ENCODE data around the gene ISCU. TPM values are rescaled to one million over a fixed set of nuclear protein-coding genes. Genes with fewer than 3 reads are reported as not detected.

Gene ISCU
- polyA plus RNA-seq, 1 of the 3 experiments (the other 2 are of a cell fraction): 165 TPM

DNA sequence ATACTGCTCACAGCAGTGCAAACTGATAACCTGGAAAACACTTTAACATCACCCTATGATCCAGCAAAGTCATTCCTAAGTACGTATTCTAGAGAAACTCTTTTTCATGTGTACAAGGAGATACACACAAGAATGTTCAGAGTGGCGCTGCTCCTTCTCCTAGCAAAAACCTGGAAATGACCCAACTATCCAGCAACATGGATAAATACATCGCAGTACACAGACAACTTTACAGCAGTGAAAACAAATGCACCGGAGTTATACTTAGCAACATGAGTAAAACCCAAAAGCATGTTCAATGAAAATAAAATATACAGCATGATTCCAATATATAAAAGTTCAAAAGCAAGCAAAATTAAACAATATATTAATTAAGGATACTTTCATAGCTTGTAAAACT, 20.1 kb upstream of the ISCU start:
- H2AFZ ChIP-seq (ENCODE audit: low read depth): no peak overlapping the region
- H3K79me2 ChIP-seq (ENCODE audit: insufficient read depth): peaks cover 89% of the 10 kb centered on the region
- H3K27me3 ChIP-seq (ENCODE audit: insufficient read depth): no peaks in the 10 kb centered on the region
- H3K36me3 ChIP-seq (replicated peaks in 1 of 2; ENCODE audit: control insufficient read depth in 1 of 2, insufficient read depth in 2 of 2, low read length in 1 of 2): peaks cover 60 to 67% of the 10 kb centered on the region in 2 experiments
- no peaks in the 10 kb centered on the region for H3K9me2 ChIP-seq
- CTCF ChIA-PET: no interaction called here
- 97% methylated on average over 4 of the region's 4 CpGs for WGBS (ENCODE audit: low lambda C conversion rate)
- H3K9ac ChIP-seq: no peak overlapping the region
- H3K4me3 ChIP-seq (ENCODE audit: low read depth in 2 of 2, low read length in 1 of 2): no peak overlapping the region
- peaks cover 32% of the 10 kb centered on the region for H4K20me1 ChIP-seq (ENCODE audit: insufficient read depth)
- no peak overlapping the region for H3K27ac ChIP-seq (ENCODE audit: low read depth in 2 of 2, low read length in 1 of 2)
- peaks cover 10% of the 10 kb centered on the region for H3F3A ChIP-seq (replicated peaks; ENCODE audit: insufficient read depth)
- no peak for TF ChIP-seq FOXJ3 (CRISPR knock-in tag; IDR thresholded peaks at IDR 0.05)
- no peak for TF ChIP-seq RFX5 (IDR thresholded peaks at IDR 0.05; ENCODE audit: low read length)
- no peak for DNase-seq
- H3K9me3 ChIP-seq: no peaks in the 10 kb centered on the region
- POLR2A ChIA-PET: no interaction called here
- H3K4me2 ChIP-seq: no peak overlapping the region
- H3K4me1 ChIP-seq (ENCODE audit: control insufficient read depth in 1 of 2, insufficient read depth in 2 of 2, low read depth in 1 of 2, low read length in 1 of 2): peaks cover 5 to 7% of the 10 kb centered on the region in 2 experiments; a peak in 2 of 4 replicates

DNA sequence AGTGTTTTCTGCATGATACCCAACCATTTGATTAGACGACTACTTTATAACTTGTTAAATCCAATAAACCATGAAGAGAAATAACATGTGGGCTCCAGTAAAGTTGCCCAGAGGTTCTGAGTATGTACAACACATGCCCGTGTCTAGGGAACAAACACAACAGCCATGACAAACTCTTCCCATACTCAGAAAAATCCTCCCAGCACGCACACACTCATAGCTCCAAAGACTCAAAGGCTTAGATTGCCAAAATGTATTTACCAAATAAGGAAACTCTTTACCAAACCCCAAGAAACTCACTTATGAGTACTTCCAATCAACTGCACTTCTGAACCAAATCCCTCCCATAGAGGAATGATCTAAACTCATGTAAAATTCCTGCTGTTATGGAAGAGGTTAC, 18.7 kb upstream of the ISCU start:
- H3K27ac ChIP-seq (ENCODE audit: low read depth in 2 of 2, low read length in 1 of 2): no peak overlapping the region
- TF ChIP-seq MEF2A (IDR thresholded peaks at IDR 0.05; ENCODE audit: borderline replicate concordance, low read depth) (no peak), SMC3 (IDR thresholded peaks at IDR 0.05; ENCODE audit: low read depth, low read length) (no peak), FOXM1 (IDR thresholded peaks at IDR 0.05; ENCODE audit: low read depth) (no peak), ELF1 (IDR thresholded peaks at IDR 0.05) (no peak), NFIC (IDR thresholded peaks at IDR 0.05; ENCODE audit: borderline replicate concordance) (no peak), RFX5 (IDR thresholded peaks at IDR 0.05; ENCODE audit: low read length) (no peak), FOSL2 (IDR thresholded peaks at IDR 0.05; ENCODE audit: borderline replicate concordance, low read depth) (no peak), EP300 (IDR thresholded peaks at IDR 0.05; ENCODE audit: borderline replicate concordance in 1 of 2, low read depth in 1 of 2, low read length in 1 of 2) (no peak), RAD21 (IDR thresholded peaks at IDR 0.05; ENCODE audit: low read length) (no peak)
- TF ChIP-seq, protein P1, sequence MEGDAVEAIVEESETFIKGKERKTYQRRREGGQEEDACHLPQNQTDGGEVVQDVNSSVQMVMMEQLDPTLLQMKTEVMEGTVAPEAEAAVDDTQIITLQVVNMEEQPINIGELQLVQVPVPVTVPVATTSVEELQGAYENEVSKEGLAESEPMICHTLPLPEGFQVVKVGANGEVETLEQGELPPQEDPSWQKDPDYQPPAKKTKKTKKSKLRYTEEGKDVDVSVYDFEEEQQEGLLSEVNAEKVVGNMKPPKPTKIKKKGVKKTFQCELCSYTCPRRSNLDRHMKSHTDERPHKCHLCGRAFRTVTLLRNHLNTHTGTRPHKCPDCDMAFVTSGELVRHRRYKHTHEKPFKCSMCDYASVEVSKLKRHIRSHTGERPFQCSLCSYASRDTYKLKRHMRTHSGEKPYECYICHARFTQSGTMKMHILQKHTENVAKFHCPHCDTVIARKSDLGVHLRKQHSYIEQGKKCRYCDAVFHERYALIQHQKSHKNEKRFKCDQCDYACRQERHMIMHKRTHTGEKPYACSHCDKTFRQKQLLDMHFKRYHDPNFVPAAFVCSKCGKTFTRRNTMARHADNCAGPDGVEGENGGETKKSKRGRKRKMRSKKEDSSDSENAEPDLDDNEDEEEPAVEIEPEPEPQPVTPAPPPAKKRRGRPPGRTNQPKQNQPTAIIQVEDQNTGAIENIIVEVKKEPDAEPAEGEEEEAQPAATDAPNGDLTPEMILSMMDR (IDR thresholded peaks at IDR 0.05): no peak
- TF ChIP-seq, protein P2, sequence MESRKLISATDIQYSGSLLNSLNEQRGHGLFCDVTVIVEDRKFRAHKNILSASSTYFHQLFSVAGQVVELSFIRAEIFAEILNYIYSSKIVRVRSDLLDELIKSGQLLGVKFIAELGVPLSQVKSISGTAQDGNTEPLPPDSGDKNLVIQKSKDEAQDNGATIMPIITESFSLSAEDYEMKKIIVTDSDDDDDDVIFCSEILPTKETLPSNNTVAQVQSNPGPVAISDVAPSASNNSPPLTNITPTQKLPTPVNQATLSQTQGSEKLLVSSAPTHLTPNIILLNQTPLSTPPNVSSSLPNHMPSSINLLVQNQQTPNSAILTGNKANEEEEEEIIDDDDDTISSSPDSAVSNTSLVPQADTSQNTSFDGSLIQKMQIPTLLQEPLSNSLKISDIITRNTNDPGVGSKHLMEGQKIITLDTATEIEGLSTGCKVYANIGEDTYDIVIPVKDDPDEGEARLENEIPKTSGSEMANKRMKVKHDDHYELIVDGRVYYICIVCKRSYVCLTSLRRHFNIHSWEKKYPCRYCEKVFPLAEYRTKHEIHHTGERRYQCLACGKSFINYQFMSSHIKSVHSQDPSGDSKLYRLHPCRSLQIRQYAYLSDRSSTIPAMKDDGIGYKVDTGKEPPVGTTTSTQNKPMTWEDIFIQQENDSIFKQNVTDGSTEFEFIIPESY (IDR thresholded peaks at IDR 0.05; ENCODE audit: borderline replicate concordance, low read depth): no peak
- TF ChIP-seq, protein P3, sequence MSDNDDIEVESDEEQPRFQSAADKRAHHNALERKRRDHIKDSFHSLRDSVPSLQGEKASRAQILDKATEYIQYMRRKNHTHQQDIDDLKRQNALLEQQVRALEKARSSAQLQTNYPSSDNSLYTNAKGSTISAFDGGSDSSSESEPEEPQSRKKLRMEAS (IDR thresholded peaks at IDR 0.05; ENCODE audit: low read depth): no peak
- TF ChIP-seq, protein P4, sequence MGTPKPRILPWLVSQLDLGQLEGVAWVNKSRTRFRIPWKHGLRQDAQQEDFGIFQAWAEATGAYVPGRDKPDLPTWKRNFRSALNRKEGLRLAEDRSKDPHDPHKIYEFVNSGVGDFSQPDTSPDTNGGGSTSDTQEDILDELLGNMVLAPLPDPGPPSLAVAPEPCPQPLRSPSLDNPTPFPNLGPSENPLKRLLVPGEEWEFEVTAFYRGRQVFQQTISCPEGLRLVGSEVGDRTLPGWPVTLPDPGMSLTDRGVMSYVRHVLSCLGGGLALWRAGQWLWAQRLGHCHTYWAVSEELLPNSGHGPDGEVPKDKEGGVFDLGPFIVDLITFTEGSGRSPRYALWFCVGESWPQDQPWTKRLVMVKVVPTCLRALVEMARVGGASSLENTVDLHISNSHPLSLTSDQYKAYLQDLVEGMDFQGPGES (IDR thresholded peaks at IDR 0.05; ENCODE audit: low read depth, low read length): no peak
- TF ChIP-seq, protein P5, sequence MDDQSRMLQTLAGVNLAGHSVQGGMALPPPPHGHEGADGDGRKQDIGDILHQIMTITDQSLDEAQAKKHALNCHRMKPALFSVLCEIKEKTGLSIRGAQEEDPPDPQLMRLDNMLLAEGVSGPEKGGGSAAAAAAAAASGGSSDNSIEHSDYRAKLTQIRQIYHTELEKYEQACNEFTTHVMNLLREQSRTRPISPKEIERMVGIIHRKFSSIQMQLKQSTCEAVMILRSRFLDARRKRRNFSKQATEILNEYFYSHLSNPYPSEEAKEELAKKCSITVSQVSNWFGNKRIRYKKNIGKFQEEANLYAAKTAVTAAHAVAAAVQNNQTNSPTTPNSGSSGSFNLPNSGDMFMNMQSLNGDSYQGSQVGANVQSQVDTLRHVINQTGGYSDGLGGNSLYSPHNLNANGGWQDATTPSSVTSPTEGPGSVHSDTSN (IDR thresholded peaks at IDR 0.05): no peak
- no peak overlapping the region for H3K4me3 ChIP-seq (ENCODE audit: low read depth in 2 of 2, low read length in 1 of 2)
- H3K9ac ChIP-seq: no peak overlapping the region
- H3K79me2 ChIP-seq (ENCODE audit: insufficient read depth): peaks cover 89% of the 10 kb centered on the region
- peaks cover 5 to 7% of the 10 kb centered on the region in 2 experiments; a peak in 2 of 4 replicates for H3K4me1 ChIP-seq (ENCODE audit: control insufficient read depth in 1 of 2, insufficient read depth in 2 of 2, low read depth in 1 of 2, low read length in 1 of 2)
- ChIA-PET POLR2A (no interaction called here), CTCF (interaction anchor here (0.7 to 1.4 kb wide), 4 partner anchors 11 to 74 kb away, joined by 3 to 5 read pairs (median 4); partner anchors contain the start of genes FICD and TMEM119)
- no peak overlapping the region for H2AFZ ChIP-seq (ENCODE audit: low read depth)
- 92% methylated on average over 3 of the region's 3 CpGs for WGBS (ENCODE audit: low lambda C conversion rate)
- H3K4me2 ChIP-seq: no peak overlapping the region
- H3K9me2 ChIP-seq: no peaks in the 10 kb centered on the region
- no peaks in the 10 kb centered on the region for H3K27me3 ChIP-seq (ENCODE audit: insufficient read depth)
- H4K20me1 ChIP-seq (ENCODE audit: insufficient read depth): peaks cover 42% of the 10 kb centered on the region
- H3F3A ChIP-seq (replicated peaks; ENCODE audit: insufficient read depth): peaks cover 9% of the 10 kb centered on the region
- H3K36me3 ChIP-seq (replicated peaks in 1 of 2; ENCODE audit: control insufficient read depth in 1 of 2, insufficient read depth in 2 of 2, low read length in 1 of 2): peaks cover 60 to 70% of the 10 kb centered on the region in 2 experiments
- no peak for DNase-seq
- H3K9me3 ChIP-seq: no peaks in the 10 kb centered on the region

Data from SK-N-SH (cell line).